Stimulated activated CD4-positive, alpha-beta T cell treated with anti-CD3 and anti-CD28 coated beads, Interleukin-12 subunit alpha, Interleukin-12 subunit beta, amount 100 ng/mL, for 48 hours (primary cell): ENCODE results near the gene HDAC11.
A peak's percentile ranks its signal among the peaks of the same experiment; 100 is the strongest.

Source experiments
- DNase-seq, 3 donors: peaks; one replicate each; pipeline ENCODE4 v3.0.0-alpha.2; 2020; ENCODE audit warnings: low read depth in 2 of 3, low spot score in 1 of 3

The HDAC11 gene

GRCh38 chr3:13540297-13540995 is 60.3 kb downstream of the HDAC11 start:
- no peak for DNase-seq

DNA sequence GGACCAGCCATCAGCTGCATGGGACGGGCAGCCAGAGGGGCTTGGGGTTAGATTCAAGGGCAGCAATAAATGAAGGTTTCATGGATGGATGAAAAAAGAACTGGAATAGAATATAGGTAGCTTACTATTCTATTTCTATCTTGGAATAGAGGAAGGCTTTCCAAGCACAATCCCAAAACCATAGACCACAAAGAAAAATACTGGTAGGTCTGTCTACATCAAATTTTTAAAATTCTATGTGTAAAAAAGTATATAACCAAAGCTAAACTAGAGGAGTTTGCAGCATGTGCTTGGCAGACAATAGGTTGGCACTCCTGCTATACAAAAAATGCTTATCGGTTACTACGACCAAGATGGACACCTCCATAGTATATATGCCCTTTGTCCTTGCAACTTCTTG is 61.6 kb downstream of the HDAC11 start:
- DNase-seq = no peak

DNA sequence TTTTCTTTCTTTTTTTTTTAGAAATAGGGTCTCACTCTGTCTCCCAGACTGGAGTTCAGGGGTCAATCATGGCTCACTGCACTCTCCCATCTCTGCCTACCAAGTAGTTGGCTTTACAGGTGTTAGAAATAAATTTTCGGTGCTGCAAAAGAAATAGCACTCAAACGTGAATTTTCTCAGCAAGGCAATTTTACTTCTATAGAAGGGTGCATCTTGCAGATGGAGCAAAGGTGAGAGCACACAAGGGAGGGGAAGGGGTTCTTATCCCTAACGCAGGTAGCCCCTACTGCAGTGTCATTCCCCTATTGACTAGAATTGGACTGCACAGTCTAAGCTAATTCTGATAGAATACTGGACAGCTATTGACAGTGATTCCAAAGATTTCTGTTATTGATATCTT is 62.0 kb downstream of the HDAC11 start:
- DNase-seq = no peak

DNA sequence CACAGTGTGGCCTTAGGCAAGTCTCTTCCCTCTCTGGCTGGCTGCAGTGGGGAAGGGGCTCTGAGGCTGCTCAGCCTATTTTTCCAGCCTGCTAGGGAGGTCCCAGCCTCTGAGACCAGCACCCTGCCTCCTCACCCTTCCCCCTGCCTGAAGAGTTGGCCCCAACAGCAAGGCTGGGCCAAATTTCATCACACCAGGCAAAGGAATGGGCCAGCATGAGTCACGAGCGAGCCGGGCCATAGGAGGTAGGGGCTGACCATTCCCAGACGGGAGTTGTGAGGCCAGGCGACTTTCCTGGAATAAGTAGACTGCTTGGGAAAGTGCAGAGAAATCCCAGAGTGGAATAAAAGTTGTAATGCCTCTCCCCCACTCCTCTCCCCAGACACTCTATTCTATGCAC is 63.1 kb downstream of the HDAC11 start:
- DNase-seq = no peak

- DNase-seq = peak; percentile 37 to 58 (median 43)
Observed at GRCh38 chr3:13544293-13544831, 64.3 kb downstream of the HDAC11 start.

DNA sequence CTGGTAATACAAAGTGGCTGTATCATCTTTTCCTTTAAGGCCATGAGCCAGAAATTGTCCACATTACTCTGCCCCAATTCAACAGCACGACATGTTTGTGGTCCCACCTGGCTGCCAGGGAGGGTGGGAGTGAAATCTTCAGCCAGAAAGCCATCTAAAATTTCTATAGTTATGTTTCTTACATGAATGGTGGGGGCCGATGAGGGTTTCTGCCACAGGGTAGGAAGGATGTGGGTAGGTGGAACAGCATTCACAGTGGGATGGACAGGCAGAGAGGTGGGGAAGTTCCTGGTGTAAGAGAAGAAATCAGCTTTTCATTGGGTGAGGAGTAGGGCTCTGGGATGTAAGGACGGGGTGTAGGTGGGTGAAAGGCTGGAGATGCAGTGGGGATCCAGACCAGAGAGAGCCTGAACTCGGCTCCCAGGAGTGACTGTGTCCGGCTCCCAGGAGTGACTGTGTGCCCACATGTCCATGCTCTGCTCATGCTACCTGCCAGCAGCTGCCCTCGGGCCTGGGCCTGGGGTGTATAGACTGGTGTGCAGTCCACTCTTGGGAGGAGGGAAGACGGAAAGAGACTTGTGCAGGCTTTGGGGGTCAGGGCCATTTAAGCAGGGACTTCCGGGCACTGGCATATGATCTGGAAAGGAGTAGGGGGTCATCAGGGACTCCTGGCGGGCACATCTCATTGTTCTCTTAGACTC is 65.0 kb downstream of the HDAC11 start:
- no peak for DNase-seq

- no peak for DNase-seq
Observed at GRCh38 chr3:13545952-13546454, 65.9 kb downstream of the HDAC11 start.

- DNase-seq = no peak
Observed at GRCh38 chr3:13546667-13547171, 66.6 kb downstream of the HDAC11 start.

GRCh38 chr3:13547591-13548371 is 67.7 kb downstream of the HDAC11 start:
- DNase-seq = no peak

GRCh38 chr3:13548696-13549622 is 68.9 kb downstream of the HDAC11 start, which contains the start of gene FBLN2:
Gene FBLN2, plus strand, starts transcription at chr3:13549125. Its CDS starts 21,231 bp downstream, at chr3:13570356.
- no peak for DNase-seq

DNA sequence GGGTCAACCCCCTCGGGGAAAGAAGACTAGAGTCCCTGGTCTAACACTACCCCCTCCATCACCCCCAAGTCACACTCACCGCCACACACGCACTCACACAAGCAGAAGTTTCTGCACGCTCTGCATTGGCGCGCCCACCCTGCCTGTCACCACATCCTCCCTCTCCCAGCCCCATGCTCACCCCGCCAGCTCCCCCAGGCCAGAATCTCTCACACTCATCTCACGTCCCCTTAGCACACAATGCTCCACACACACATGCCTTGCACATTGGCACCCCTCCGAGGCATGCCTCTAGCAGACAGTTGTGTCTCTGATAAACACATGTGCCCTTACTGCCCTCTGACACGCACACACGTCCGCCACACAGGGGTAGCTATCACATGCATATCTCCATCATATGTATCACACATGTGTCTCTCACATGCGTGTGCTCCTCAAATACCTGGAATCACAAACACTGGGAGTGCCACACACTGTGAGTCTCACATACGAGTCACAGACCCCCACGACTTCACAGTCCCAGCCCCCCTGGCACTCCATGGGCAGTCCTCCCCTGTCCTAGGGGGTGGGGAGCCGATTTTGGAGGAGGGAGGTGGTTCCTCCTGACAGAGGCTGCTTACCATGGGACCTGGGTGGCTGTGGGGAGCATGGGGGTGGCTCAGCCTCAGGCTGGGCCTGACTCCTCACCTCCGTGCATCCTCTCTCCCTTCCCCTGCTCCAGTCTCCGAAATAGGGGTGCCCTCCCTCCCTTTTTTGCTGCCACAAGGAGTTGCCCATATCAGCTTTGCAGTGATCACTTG is 69.7 kb downstream of the HDAC11 start:
- no peak for DNase-seq

DNA sequence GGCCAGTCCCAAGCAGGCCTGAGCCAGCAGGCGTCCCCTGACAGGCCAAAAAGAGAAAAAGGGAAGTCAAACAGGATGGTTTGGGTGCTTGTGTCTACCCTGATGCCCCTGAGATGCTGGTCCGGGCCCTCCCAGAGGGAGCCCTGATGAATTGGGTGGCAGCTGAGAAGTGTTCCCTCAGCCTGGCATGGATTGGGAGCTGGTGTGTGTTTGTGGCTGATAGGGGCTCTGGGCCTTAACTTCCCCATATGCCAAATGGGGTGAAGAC is 70.3 kb downstream of the HDAC11 start:
- DNase-seq = no peak

DNA sequence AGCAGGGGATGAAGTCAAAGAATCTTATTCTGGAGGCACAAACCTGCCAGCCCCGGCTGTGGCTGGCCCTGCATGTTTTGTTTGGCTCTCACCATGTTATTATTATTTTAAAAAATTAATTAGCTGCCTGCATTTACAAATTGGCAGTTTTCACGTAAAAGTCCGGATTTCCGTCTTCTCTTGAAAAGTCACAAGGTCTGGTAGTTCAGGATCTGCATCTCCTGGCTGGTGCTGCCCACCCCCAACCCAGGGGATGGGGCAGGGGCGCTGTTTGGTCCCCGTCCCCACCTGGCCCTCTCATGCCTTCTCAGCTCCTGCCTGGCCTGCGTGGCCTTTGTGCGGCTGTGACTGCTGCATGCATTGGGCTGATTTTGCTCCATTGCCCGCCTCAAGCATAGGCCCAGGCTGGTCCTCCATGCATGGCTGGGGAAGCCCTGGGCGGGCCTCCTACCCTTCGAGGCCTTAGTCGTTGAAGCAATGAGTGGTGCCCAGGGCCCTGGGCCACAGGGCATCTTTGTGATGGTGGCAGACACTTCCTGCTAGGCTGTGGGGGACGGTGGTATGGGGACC is 70.8 kb downstream of the HDAC11 start:
- no peak for DNase-seq

DNA sequence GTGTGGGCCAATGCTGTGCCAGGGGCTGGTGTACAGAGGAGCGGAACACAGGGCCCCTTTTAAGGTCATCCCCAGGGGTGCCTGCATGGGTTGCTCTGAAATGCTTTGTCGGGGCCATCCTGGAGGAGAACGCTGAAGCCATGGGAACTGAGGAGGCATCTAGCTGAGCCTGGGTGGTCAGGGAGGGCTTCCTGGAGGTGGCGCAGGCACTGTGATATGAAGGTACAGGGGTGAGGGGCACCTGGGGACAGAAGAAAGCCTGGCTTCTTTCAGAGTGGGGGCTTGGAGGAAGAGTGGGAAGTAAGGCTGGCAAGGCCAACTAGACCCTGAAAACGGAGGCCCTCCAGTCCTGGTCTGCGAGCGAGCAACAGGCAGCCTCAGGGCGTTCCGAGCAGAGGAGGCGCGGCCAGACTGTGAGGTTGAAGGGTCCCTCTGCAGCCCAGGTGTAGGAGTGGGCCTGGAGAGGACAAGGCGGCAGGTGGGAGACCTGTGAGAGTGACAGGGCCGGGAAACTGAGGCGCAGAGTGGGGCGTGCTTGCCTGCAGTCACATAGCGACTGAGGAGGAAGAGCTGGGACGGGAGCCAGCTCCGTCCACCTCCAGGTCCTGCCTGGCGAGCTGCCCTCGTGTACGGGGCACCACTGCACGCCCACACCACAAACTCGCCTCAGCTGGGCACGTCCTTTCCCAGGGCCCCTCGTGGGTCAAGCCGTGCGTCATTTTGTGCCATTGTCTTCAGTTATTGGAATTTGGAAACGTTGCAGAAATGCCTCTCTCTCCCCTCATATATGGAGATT is 72.9 kb downstream of the HDAC11 start:
- DNase-seq = no peak

DNA sequence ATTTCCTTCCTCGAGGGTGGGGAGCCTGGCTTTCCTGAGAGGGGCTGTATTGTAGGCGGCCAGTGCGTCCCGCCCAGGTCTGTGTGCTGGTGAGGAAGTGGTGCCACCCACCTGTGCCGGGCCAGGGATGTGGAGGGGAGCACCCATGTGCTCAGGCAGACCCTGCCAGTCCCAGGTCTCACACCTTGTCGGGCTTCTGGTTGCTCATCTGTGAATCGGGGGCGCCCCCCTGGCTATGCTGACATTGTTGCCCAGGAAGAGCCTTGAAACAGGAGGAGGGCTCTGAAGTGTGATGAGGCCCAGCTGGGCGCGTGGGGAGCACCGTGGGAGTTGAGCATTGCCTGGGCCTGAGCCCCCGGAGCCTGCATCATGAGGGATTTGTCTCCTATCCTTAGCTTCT is 73.6 kb downstream of the HDAC11 start:
- DNase-seq = no peak

GRCh38 chr3:13555753-13556152 is 75.6 kb downstream of the HDAC11 start:
- DNase-seq = no peak
